ENCODE results near the gene AMER2.

The AMER2 gene

GRCh38 chr13:25210842-25211569, 38.9 kb upstream of the AMER2 start:
- no peak overlapping the region for H3K4me3 ChIP-seq (replicated peaks; ENCODE audit: low read depth, low read length)
- TF ChIP-seq CTCF (IDR thresholded peaks at IDR 0.05; ENCODE audit: low read length, missing control alignments) = no peak
- DNase-seq (ENCODE audit: low read depth) = no peak

GRCh38 chr13:25207291-25207810, 35.3 kb upstream of the AMER2 start:
- H3K4me3 ChIP-seq (replicated peaks; ENCODE audit: low read depth, low read length) = no peak overlapping the region
- TF ChIP-seq CTCF (IDR thresholded peaks at IDR 0.05; ENCODE audit: low read length, missing control alignments) = no peak
- DNase-seq (ENCODE audit: low read depth) = no peak

- TF ChIP-seq CTCF (IDR thresholded peaks at IDR 0.05; ENCODE audit: low read length, missing control alignments) = no peak
- no peak overlapping the region for H3K4me3 ChIP-seq (replicated peaks; ENCODE audit: low read depth, low read length)
- no peak for DNase-seq (ENCODE audit: low read depth)
Measured at GRCh38 chr13:25204863-25205262, 32.8 kb upstream of the AMER2 start.

GRCh38 chr13:25203127-25203740, 31.1 kb upstream of the AMER2 start:
- DNase-seq (ENCODE audit: low read depth) = no peak
- no peak for TF ChIP-seq CTCF (IDR thresholded peaks at IDR 0.05; ENCODE audit: low read length, missing control alignments)
- no peak overlapping the region for H3K4me3 ChIP-seq (replicated peaks; ENCODE audit: low read depth, low read length)

GRCh38 chr13:25200783-25201182, 28.7 kb upstream of the AMER2 start:
- no peak for TF ChIP-seq CTCF (IDR thresholded peaks at IDR 0.05; ENCODE audit: low read length, missing control alignments)
- DNase-seq (ENCODE audit: low read depth) = peak; percentile 2

GRCh38 chr13:25198647-25199046, 26.6 kb upstream of the AMER2 start:
- DNase-seq (ENCODE audit: low read depth) = no peak
- TF ChIP-seq CTCF (IDR thresholded peaks at IDR 0.05; ENCODE audit: low read length, missing control alignments) = no peak
- no peak overlapping the region for H3K4me3 ChIP-seq (replicated peaks; ENCODE audit: low read depth, low read length)

More at GRCh38 chr13:25200783-25201182, 28.7 kb upstream of the AMER2 start:
- H3K4me3 ChIP-seq (replicated peaks; ENCODE audit: low read depth, low read length) = no peak overlapping the region

Measured in fibroblast of pulmonary artery (primary cell).